AML-193 (cell line): ENCODE measurements around the gene LOXL3.
A peak's percentile ranks its signal among the peaks of the same experiment; 100 is the strongest.

Experiments used
- DNase-seq, 2 experiments: peaks; one replicate each; lab custom pipeline; 2025; lab: John Stamatoyannopoulos, UW

Gene LOXL3, protein sequence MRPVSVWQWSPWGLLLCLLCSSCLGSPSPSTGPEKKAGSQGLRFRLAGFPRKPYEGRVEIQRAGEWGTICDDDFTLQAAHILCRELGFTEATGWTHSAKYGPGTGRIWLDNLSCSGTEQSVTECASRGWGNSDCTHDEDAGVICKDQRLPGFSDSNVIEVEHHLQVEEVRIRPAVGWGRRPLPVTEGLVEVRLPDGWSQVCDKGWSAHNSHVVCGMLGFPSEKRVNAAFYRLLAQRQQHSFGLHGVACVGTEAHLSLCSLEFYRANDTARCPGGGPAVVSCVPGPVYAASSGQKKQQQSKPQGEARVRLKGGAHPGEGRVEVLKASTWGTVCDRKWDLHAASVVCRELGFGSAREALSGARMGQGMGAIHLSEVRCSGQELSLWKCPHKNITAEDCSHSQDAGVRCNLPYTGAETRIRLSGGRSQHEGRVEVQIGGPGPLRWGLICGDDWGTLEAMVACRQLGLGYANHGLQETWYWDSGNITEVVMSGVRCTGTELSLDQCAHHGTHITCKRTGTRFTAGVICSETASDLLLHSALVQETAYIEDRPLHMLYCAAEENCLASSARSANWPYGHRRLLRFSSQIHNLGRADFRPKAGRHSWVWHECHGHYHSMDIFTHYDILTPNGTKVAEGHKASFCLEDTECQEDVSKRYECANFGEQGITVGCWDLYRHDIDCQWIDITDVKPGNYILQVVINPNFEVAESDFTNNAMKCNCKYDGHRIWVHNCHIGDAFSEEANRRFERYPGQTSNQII

DNA sequence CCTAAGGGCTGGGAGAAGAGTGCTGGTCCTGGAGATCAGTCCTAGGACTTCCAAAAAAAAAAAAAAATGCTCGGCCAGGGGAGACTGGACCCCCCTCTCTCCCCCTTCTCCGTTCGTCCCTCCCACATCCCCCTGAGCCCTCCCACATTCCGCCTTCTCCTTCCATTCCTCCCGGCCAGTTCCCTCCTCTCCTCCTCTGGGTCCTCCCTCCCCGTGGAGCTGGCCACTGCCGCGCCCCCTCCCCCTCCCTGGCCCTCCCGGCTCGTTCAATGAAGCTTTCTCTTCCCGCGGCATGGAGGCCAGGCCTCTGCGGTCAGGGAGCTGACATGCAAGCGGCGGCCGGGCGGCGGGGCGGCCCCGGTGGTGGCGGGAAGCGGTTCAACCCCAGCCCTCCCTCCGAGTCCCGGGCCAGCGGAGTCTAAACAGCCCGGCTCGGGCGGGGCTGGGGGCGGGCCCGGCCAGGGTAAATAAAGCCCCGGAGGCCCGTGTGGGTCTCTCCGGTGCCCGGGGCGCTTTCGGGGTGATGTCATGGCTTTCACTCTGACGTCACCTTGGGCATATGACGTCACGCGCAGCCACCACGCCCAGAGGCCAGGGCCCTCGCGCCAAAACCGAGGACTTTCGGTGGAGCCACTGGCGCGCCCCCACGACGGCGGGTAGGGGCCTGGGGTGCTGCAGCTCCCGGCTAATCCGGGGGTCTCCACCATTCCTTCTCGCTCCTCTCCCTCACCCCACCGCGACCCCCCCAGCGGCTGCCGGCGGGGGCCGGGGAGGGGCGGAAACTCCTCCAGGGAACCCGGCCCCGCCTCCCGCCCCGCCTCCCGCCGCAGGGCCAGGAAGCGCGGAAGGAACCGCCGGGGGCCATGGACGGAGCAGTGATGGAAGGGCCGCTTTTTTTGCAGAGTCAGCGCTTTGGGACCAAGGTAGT lies at the start of gene LOXL3, which contains the start of gene DOK1:
Gene LOXL3, minus strand, starts transcription at position 51 of the 928 bp plus-strand sequence. CDS start 1,308 bp downstream, outside the sequence.
Gene DOK1, plus strand, starts transcription at position 829 of the 928 bp plus-strand sequence. Its CDS starts 35 bp downstream, at position 864.
- peak; percentile 49 to 62 for DNase-seq

DNA sequence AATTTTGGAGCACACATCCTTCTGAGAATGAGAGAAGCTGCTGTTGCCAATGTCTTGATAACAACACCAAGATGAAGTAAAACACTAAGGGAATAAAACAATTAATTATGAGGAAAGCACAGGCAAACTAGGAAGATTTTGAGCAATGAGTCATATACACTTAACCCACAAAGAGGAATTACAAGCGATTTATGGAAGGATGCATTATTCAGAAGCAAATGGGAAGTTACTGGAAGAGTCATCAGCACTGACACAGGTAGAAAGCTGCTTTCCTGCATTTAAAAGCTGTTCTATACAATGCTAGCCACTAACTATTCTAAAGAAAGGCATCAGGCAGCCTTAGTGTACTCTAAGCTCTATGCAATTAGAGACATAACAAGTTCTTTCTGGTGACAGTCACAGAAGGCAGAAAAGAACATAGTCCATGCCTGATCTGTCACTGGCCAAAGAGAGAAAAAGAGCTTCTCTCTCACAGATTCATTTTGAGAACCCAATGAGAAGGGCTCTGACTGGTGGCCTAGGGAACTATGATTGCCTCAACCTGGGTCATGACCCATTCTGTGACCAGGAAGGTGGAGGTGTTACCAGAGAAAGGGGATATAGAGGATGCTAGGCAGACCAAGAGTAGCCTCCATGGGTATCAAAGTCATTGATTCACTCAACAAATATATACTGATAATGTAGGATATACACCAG lies 49.0 kb upstream of the LOXL3 start:
- no peak for DNase-seq

DNA sequence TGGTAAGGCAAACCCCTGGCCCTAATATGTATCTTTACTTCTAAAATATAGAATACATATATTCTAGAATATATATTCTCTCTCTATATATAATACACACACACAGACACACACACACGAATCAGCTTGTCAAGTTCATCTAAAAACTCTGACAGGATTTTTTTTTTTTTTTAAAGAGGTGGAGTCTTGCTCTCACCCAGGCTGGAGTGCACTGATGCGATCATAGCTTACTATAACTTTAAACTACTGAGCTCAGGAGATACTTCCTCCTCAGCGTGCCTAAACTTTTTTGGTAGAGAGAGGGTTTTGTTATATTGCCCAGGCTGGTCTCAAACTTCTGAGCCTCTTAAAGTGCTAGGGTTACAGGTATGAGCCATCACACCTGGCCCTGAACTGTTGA lies 45.9 kb upstream of the LOXL3 start:
- no peak for DNase-seq

DNA sequence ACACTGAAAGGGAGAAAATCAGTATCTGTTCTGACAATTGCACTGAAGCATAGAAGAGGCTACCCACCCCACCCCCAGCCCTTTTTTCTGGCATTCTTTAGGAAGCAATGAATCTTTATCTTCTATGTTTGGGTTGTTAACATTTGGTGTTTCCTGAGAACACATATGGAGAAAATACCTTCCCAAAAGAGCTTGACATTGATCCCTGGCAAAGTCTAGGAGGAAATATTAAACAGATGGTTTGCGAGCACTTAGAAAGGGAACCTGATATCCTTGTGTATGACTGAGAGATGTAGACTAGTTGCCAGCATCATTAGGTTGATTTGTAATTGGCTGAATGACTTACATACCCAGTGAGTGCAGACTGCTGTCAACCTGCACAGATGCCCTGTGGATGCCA lies 43.7 kb upstream of the LOXL3 start:
- no peak for DNase-seq

DNA sequence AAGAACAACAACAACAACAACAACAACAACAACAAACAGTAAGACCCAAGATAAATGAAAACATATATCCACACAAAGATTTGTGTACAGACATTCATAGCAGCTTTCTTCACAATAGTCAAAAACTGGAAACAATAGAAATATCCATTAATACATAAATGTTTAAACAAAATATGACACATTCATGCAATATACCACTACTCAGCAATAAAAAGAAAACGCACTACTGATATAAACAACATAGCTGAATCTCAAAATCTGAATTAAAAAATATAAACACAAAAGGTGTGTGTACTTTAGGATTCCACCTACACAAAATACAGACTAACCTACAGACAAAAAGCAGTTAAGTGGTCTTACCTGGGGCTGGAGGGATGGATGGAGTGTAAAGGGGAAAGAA lies 42.8 kb upstream of the LOXL3 start:
- DNase-seq: no peak

DNA sequence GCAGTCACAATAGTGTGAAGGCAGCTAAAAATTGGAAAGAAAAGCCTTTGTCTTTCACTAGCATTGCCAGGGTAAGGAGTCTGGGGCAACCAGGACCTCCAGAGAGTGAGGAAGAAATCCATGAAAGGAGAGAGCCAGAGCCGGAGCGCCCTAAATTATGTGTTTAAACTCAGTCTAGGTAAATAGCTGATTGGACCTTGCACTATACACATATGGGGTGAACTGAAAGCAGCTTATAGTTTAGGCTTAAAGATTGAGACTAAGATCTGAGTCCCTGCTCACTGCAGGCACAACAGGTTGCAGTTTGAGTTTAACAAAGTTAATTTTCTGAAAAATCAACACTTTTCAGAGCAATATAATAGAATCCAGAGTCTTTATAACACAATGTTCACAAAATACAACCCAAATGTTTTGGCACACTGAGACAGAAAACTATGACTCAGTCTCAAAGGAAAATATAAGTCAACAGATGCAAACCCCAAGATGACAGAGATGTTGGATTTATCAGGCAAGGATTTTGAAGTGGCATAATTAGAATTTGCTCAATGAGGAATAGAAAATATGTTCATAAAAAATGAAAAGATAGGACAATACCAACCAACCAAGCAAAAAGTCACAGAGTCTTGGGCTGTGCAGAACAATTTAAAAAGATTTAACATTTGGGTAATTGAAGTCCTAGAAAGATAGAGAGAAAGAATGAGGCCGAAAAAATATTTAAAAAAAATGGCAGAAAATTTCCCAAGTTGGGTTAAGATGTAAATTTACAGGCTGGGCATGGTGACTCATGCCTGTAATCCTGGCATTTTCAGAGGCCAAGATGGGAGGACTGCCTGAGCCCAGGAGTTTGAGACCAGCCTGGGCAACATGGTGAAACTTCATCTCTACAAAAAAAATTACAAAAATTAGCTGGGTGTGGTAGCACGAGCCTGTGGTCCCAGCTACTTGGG lies 40.4 kb upstream of the LOXL3 start:
- DNase-seq: no peak

DNA sequence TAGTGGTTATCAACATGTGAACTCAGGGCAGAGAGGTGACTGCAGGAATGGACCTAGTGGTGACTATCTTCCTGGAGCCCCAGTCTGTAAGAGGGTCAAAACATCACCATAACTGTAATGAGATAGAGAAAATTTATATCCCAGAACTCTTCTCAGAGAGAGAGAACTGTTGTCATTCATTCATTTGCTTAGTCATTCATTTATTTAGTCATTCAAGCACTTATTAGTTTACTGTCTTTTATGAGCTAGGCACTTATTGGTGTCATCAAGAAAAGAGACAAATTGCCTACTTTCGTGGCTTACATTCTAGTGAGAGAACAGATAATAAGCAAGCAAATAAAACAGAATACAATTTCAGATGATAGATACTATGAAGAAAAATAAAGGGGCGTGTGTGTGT lies 34.9 kb upstream of the LOXL3 start:
- DNase-seq: no peak

DNA sequence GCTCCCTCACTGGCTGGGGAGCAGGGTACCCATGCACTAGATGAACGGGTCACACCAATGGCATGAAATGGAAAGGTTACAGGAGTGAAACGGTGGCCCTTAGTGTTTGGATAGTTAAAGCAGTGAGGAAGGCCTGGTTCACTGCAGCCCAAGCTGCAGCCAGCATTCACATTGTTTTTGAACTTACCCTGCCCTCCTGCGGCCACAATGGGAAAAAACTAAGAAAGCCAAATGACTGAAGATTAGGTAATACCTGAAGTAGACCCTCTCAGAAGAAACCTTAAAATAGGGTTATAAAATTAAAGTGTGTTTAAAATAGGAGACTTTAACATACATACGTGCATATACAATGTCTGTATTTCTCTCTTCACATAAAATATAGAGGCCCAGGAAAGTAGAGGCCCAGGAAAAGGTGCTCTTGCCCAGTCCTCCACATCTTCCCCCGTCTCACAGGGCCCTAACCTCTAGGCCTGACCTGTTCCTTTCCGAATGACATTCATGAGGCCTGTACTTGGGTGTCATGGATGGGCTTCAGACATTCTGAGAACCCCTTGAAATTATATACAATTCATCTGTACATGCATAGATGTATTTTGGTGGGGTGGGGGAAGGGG lies 34.0 kb upstream of the LOXL3 start:
- peak; percentile 79 to 80 for DNase-seq

DNA sequence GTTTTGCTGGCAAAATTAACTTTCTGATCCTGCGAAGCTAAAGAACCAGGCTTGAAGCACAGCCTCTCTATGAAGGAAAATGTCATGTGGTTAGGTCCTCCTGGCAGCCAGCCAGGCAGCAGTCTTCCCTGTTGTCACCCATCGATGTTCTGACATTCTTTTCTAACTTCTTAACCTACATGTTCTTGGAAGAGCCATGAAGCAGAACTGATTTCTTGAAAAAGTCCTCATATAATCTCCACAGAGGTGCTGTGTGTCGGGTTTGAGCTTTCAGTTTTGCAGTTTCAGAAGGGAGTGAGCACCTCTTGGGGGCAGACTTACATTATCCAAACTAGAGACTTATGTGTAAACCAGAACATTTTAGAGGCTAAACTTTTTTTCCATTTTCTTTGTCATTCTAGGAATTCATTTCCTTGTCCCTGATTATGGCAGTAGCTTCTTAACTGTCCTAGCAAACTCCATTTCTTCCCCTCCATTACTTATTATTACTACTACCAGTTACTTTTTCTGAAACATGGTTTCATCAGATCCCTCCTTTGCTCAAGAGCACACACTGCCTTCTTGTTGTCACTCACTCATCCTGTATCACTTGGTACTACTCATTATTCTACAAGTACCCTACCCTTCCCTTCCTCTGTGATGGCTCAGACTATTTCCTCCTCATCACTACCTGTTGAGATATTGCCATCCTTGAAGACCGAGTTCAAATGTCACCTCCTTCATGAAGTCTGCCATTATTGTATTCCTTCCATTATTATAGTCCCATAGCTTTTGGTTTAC lies 31.9 kb upstream of the LOXL3 start:
- peak in 1 of 2 experiments; percentile 24 for DNase-seq

DNA sequence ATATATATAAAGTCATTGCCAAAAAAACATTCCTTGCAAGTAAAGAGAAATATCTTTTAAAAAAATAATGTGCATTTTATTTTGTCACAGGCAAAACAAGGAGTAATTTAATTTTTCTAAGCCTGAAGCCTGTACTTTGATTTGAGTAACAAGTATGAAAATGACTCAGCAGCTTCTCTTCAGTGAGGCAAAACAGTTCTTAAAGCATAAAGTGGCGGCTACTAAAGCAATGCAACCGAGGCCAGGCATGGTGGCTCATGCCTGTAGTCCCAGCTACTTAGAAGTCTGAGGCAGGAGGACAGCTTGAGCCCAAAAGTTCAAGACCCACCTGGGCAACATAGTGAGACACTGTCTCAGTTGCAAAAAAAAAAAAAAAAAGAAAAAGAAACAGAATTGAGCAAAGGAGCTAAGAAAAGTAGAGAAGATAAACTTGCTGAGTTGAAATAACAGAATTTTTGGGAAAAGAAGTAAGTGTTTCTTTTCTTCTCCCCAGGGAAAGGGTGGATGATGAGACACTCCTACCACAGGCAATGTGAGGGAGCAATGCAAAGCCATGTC lies 30.4 kb upstream of the LOXL3 start:
- no peak for DNase-seq

DNA sequence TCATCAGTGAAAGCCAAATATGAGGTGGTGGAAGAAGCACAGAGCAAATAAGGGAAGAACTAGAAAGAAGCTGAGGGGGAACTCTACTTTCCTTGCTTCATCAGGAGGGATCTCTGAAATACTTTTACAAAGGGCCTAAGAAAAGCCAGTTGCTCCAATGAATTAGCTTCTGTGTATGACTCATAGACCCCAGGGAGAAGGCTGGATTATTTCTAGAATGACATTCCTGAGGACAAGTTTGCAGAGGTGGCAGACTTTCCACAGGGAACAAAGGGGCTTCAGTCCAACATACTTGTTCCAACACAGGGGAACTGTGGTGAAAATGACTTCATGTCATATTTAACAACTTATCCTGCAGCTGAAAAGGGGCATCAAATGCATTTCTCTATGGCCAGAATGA lies 29.8 kb upstream of the LOXL3 start:
- DNase-seq: no peak

DNA sequence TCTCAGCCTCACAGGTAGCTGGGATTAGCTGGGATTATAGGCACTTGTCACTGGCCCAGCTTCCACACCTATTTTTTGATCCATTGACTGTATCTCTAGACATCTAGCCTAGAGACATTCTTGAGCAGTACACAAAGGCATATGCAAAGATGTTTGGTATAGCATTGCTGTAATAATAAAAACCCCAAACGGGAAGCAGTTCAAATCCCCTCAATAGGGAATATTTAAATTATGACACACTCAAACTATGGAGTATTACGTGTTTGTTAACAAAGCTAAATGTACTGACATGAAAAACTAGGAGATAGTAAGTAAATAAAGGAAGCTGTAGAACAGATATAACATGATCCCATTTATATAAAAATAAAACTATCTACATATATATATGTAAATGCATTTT lies 28.4 kb upstream of the LOXL3 start:
- DNase-seq: no peak

DNA sequence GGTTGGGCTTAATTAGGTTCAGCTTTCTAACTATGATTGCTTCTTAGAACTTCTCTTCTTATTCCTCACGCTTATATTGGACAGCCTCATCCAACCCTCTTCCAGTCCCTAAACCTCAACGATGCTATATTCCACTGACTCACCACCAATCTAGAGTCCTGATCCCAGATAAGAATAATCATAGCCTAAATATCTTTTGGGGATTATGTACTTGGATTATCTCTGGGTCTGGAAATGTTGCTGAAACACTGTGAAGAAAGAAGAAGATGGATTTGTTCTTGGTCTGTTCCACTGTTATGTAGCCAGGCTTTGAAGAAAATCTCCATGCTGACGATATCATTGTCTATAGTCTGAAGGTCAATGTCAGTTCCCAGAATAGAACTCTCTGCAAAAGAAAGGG lies 27.7 kb upstream of the LOXL3 start:
- DNase-seq: no peak

DNA sequence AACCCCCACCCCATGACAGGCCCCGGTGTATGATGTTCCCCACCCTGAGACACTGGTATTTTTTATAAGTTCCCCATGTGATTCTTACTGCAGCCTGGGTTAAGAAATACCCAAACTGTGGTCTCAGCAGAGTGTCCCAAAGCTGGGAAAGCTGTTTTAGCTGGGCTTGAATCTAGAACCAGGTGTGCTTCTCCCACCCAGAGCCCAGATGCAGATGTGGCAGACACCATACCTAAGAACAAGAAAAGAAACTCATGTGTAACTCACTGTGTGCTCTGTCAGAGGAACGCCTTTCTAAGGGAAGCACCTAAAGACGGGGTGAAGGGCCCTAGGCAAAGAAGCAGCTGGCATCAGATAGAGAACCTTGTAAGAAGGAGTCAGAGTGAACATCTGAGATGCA lies 24.7 kb upstream of the LOXL3 start:
- DNase-seq: no peak

DNA sequence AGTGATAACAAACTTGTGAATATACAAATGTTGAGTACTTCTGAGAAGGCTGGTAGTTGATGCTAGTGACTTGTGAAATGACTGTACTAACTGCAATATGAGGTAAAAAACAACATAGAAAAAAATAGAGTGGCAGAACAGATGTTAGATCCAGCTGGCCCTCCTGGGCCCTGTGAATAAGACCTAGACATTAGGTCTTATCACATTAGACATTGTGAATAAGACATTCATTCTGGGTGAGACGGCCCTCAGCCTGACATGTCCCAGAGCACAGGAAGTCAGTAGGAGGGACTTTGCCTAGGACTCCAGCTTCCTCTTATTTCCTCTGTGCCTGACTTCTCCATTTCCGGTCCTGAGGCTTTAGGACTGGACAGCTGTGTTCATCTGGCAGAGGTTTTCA lies 23.7 kb upstream of the LOXL3 start:
- DNase-seq: peak; percentile 76 to 86

DNA sequence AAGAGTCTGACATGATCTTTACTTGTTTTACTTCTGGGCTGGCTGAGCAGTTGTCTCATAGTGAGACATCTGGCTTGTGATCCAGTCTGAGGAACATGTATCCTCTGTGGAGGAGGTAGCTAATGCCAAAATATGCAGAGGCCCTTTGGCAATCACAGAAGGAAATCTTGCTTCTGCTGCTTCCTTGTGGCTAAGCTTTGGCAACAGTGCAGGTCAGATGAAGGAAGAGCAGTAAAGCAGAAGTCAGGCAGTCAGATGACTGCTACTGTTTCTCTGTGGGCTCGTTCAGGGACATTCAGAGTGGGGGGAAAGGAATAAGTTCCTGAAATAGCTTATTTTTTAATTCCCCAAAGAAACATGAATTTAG lies 23.1 kb upstream of the LOXL3 start:
- peak; percentile 97 to 99 for DNase-seq

DNA sequence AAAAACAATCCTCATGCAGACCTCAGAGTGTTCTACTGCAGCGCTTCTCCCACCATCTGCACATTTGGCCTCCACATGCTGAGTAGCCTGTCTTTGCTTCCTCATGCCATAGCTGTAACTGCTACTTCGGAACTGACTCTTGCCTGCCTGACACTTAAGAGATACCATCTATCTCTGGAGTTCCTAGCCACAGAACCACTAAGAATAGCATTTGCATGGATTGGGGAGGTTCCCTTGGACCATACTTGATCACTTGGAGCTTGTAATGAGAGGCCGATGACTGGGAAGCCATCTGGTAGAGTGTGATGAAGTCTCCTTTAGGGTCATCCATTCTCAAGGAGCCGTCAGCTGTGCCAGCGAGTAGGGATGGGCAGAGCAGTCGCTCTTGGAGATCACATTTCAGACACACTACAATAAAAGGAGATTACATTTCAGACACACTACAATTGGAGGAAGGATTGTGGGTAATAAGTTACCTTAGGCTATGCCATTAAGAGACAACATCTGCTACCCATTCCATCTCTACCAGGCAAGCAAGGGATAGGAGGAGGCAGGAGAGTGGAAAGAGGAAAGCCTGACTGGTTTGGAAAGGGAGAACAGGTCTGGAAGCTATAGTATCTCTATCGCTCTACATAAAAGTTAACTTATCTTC lies 22.6 kb upstream of the LOXL3 start:
- DNase-seq: no peak

DNA sequence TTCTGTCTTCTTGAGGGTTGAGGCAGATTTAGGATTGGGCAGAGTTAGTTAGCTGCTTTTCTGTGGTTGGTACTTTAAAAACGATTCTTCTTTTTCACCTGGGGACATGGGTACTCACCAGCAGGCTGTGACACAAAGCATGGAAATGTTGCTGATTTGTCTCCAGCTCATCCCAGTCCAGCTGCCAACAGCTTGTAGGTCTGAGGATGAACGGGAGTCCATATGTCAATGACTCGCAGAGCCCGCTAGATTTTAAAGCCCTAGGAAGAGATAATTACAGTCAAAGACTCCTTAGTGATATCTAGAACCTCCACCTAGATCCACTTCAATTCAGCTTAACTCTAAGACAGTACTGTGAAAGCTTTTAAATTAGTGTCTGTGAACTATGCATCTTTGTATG lies 21.6 kb upstream of the LOXL3 start:
- DNase-seq: no peak
